Lower lobe of right lung (tissue), 2 donors: ENCODE data around the gene LMAN2. TPM values are rescaled to one million over a fixed set of nuclear protein-coding genes. Genes with fewer than 3 reads are reported as not detected.

ENCODE experiments used
- ATAC-seq, 2 donors: fragments of 200-7000 bp; cut with Tn5 transposase; one replicate each; pipeline ENCODE4 v1.9.1; 2020 to 2022; ENCODE audit warnings: mild to moderate bottlenecking in 2 of 2, moderate library complexity in 2 of 2
- DNase-seq: peaks from one replicate; pipeline ENCODE4 v3.0.0-alpha.2; 2020
- H3K27ac ChIP-seq: fragments of 200-600 bp; one replicate; pipeline ENCODE4 v1.8.0; 2022
- H3K27me3 ChIP-seq: fragments of 200-600 bp; one replicate; pipeline ENCODE4 v1.8.0; 2022; ENCODE audit warnings: low read depth
- H3K36me3 ChIP-seq: fragments of 200-600 bp; one replicate; pipeline ENCODE4 v1.8.0; 2022; ENCODE audit warnings: mild to moderate bottlenecking
- H3K4me1 ChIP-seq: fragments of 200-600 bp; one replicate; pipeline ENCODE4 v1.8.0; 2022
- H3K4me3 ChIP-seq: fragments of 200-600 bp; one replicate; pipeline ENCODE4 v1.8.0; 2022; ENCODE audit warnings: mild to moderate bottlenecking
- H3K9me3 ChIP-seq: fragments of 200-600 bp; one replicate; pipeline ENCODE4 v1.8.0; 2022
- CTCF ChIP-seq: fragments of 200-600 bp; IDR thresholded peaks from one replicate; pipeline ENCODE4 v1.8.0; 2022; ENCODE audit warnings: antibody characterized with exemption, mild to moderate bottlenecking
- intact Hi-C: fragments of 100-400 bp; cut with DNase I; formaldehyde crosslinking; loops from one replicate; pipeline ENCODE4 v1.11.0; 2022
- total RNA-seq: library from RNA; stranded (reverse); fragmentation: NEBNext Ultra II Directional; extraction: Animal tissue kit (Norgen Biotek cat#: 25700); gene quantifications from one replicate; pipeline ENCODE4 v1.2.1, GENCODE V29; 2021
- donor health status: DM: no; HTN: yes; CAD: no; lungs with severe emphysema.

LMAN2 gene
- total RNA-seq, 1 donor from 2014 or later = 108 TPM

GRCh38 chr5:177329883-177330282 is 21.6 kb downstream of the LMAN2 start:
- no peak overlapping the region for H3K4me3 ChIP-seq
- no peak for ATAC-seq
- intact Hi-C loops = no loop called here
- H3K27ac ChIP-seq = no peak overlapping the region
- no peaks in the 10 kb centered on the region for H3K27me3 ChIP-seq
- DNase-seq = peak; percentile 30
- TF ChIP-seq CTCF = no peak
- H3K4me1 ChIP-seq = peaks cover 5% of the 10 kb centered on the region
- no peaks in the 10 kb centered on the region for H3K9me3 ChIP-seq
- peaks cover 55% of the 10 kb centered on the region for H3K36me3 ChIP-seq

- H3K27ac ChIP-seq = no peak overlapping the region
- peaks cover 43% of the 10 kb centered on the region for H3K36me3 ChIP-seq
- intact Hi-C loops = no loop called here
These were observed 22.8 kb downstream of the LMAN2 start for GRCh38 chr5:177328545-177329231.

GRCh38 chr5:177327539-177328522 is 23.6 kb downstream of the LMAN2 start:
- Histone ChIP-seq H3K27me3 (no peaks in the 10 kb centered on the region), H3K36me3 (peaks cover 34% of the 10 kb centered on the region), H3K4me3 (no peak overlapping the region), H3K4me1 (peaks cover 5% of the 10 kb centered on the region), H3K27ac (peak overlapping the region; percentile 53), H3K9me3 (no peaks in the 10 kb centered on the region)
- ATAC-seq = peak; percentile 48 to 49
- intact Hi-C loops = no loop called here
- peak; percentile 42 for DNase-seq
- TF ChIP-seq CTCF = no peak

More at GRCh38 chr5:177328545-177329231, 22.8 kb downstream of the LMAN2 start:
- H3K4me1 ChIP-seq = peaks cover 5% of the 10 kb centered on the region
- no peaks in the 10 kb centered on the region for H3K27me3 ChIP-seq
- no peaks in the 10 kb centered on the region for H3K9me3 ChIP-seq
- ATAC-seq = no peak
- DNase-seq = peak; percentile 31
- no peak overlapping the region for H3K4me3 ChIP-seq
- TF ChIP-seq CTCF = no peak

GRCh38 chr5:177325868-177326381 is 25.5 kb downstream of the LMAN2 start:
- intact Hi-C loops = no loop called here
- DNase-seq = peak; percentile 11

More at GRCh38 chr5:177325868-177326381, 25.5 kb downstream of the LMAN2 start:
- Histone ChIP-seq H3K4me3 (no peak overlapping the region), H3K4me1 (peaks cover 5% of the 10 kb centered on the region), H3K27ac (no peak overlapping the region), H3K27me3 (no peaks in the 10 kb centered on the region), H3K36me3 (peaks cover 15% of the 10 kb centered on the region), H3K9me3 (no peaks in the 10 kb centered on the region)
- no peak for TF ChIP-seq CTCF
- ATAC-seq = no peak
